ENCODE results near the gene AUTS2. TPM values are rescaled to one million over a fixed set of nuclear protein-coding genes. Genes with fewer than 3 reads are reported as not detected.

The AUTS2 gene
- total RNA-seq, 4 donors from 2014 or later, result 29.8 to 114 (median 59.4) TPM

DNA sequence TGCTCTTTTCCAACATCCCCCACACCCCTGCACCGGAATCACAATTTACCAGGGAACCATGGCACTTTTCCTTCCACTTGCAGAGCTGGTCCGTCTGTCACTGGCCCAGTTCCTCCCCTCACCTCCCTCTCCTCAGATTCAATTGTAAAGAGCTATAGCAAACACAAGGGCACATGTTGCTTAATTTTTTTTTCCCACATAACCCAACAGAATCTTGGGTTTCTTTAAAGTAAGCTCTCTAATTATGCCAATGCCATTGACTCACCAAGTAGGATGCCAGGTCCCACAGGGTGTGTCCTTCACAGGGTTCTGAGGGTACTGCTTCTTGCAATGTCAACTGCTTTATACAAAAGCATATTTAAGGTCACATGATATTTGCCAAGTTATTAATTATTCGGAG is 262.2 kb downstream of the AUTS2 start:
- peaks cover 7% of the 10 kb centered on the region for H3K27me3 ChIP-seq
- DNase-seq, result no peak
- H3K27ac ChIP-seq, result no peak overlapping the region
- H3K9me3 ChIP-seq, result no peaks in the 10 kb centered on the region
- TF ChIP-seq POLR2AphosphoS5 (IDR thresholded peaks at IDR 0.05) (no peak), EP300 (IDR thresholded peaks at IDR 0.05; ENCODE audit: low read depth) (no peak), POLR2A (IDR thresholded peaks at IDR 0.05) (no peak)
- TF ChIP-seq, protein P1, sequence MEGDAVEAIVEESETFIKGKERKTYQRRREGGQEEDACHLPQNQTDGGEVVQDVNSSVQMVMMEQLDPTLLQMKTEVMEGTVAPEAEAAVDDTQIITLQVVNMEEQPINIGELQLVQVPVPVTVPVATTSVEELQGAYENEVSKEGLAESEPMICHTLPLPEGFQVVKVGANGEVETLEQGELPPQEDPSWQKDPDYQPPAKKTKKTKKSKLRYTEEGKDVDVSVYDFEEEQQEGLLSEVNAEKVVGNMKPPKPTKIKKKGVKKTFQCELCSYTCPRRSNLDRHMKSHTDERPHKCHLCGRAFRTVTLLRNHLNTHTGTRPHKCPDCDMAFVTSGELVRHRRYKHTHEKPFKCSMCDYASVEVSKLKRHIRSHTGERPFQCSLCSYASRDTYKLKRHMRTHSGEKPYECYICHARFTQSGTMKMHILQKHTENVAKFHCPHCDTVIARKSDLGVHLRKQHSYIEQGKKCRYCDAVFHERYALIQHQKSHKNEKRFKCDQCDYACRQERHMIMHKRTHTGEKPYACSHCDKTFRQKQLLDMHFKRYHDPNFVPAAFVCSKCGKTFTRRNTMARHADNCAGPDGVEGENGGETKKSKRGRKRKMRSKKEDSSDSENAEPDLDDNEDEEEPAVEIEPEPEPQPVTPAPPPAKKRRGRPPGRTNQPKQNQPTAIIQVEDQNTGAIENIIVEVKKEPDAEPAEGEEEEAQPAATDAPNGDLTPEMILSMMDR (IDR thresholded peaks at IDR 0.05), result no peak
- intact Hi-C loops (cut with DNase I; ENCODE audit: low total_unique reads), result no loop called here
- 66 to 83% methylated on average over 3 of the region's 3 CpGs for WGBS, 2 donors (ENCODE audit: low coverage in 1 of 2)
- no peak overlapping the region for H3K4me3 ChIP-seq
- H3K4me1 ChIP-seq, result no peaks in the 10 kb centered on the region
- in situ Hi-C loops (cut with MboI; ENCODE audit: low pct_ligation_motif_present in 1 of 4, low pct_unique_long_range_greater_than_20kb in 1 of 4, low sequenced_read_pairs in 3 of 4), result no loop called here
- no peaks in the 10 kb centered on the region for H3K36me3 ChIP-seq

GRCh38 chr7:69860941-69861622 is 262.8 kb downstream of the AUTS2 start:
- no peak overlapping the region for H3K4me3 ChIP-seq
- peaks cover 7% of the 10 kb centered on the region for H3K27me3 ChIP-seq
- TF ChIP-seq POLR2AphosphoS5 (IDR thresholded peaks at IDR 0.05), result no peak
- TF ChIP-seq, protein P1 (IDR thresholded peaks at IDR 0.05), result no peak
- no peak for TF ChIP-seq POLR2A (IDR thresholded peaks at IDR 0.05)
- TF ChIP-seq EP300 (IDR thresholded peaks at IDR 0.05; ENCODE audit: low read depth), result no peak
- DNase-seq, result no peak
- intact Hi-C loops (cut with DNase I; ENCODE audit: low total_unique reads), result no loop called here
- WGBS, 2 donors (ENCODE audit: low coverage in 1 of 2), result 86 to 100% methylated on average over 1 to 3 of the region's 3 CpGs
- in situ Hi-C loops (cut with MboI; ENCODE audit: low pct_ligation_motif_present in 1 of 4, low pct_unique_long_range_greater_than_20kb in 1 of 4, low sequenced_read_pairs in 3 of 4), result no loop called here
- no peak overlapping the region for H3K27ac ChIP-seq
- H3K36me3 ChIP-seq, result no peaks in the 10 kb centered on the region
- H3K9me3 ChIP-seq, result no peaks in the 10 kb centered on the region
- H3K4me1 ChIP-seq, result no peaks in the 10 kb centered on the region

GRCh38 chr7:69862413-69863064 is 264.3 kb downstream of the AUTS2 start:
- 40 to 44% methylated on average over 5 of the region's 5 CpGs for WGBS, 2 donors (ENCODE audit: low coverage in 1 of 2)
- intact Hi-C loops (cut with DNase I; ENCODE audit: low total_unique reads) (no loop called here), in situ Hi-C loops (cut with MboI; ENCODE audit: low pct_ligation_motif_present in 1 of 4, low pct_unique_long_range_greater_than_20kb in 1 of 4, low sequenced_read_pairs in 3 of 4) (no loop called here)
- DNase-seq, result no peak
- Histone ChIP-seq H3K36me3 (no peaks in the 10 kb centered on the region), H3K4me1 (no peaks in the 10 kb centered on the region), H3K4me3 (no peak overlapping the region), H3K27me3 (peaks cover 7% of the 10 kb centered on the region), H3K9me3 (no peaks in the 10 kb centered on the region), H3K27ac (no peak overlapping the region)
- TF ChIP-seq, protein P1 (IDR thresholded peaks at IDR 0.05), result no peak
- TF ChIP-seq POLR2AphosphoS5 (IDR thresholded peaks at IDR 0.05), result no peak
- TF ChIP-seq EP300 (IDR thresholded peaks at IDR 0.05; ENCODE audit: low read depth), result no peak
- no peak for TF ChIP-seq POLR2A (IDR thresholded peaks at IDR 0.05)

GRCh38 chr7:69864274-69864673 is 266.0 kb downstream of the AUTS2 start:
- DNase-seq, result no peak
- H3K9me3 ChIP-seq, result no peaks in the 10 kb centered on the region
- H3K27ac ChIP-seq, result no peak overlapping the region
- intact Hi-C loops (cut with DNase I; ENCODE audit: low total_unique reads), result no loop called here
- no peaks in the 10 kb centered on the region for H3K4me1 ChIP-seq
- TF ChIP-seq POLR2AphosphoS5 (IDR thresholded peaks at IDR 0.05) (no peak), EP300 (IDR thresholded peaks at IDR 0.05; ENCODE audit: low read depth) (no peak), POLR2A (IDR thresholded peaks at IDR 0.05) (no peak)
- TF ChIP-seq, protein P1 (IDR thresholded peaks at IDR 0.05), result no peak
- H3K36me3 ChIP-seq, result no peaks in the 10 kb centered on the region
- WGBS, 2 donors (ENCODE audit: low coverage in 1 of 2), result 50 to 79% methylated on average over 1 of the region's 1 CpG
- H3K4me3 ChIP-seq, result no peak overlapping the region
- in situ Hi-C loops (cut with MboI; ENCODE audit: low pct_ligation_motif_present in 1 of 4, low pct_unique_long_range_greater_than_20kb in 1 of 4, low sequenced_read_pairs in 3 of 4), result no loop called here
- peaks cover 7% of the 10 kb centered on the region for H3K27me3 ChIP-seq
